Measurements from ENCODE around the gene PTPRN2.

Gene PTPRN2

GRCh38 chr7:158546214-158546613 lies 41.4 kb downstream of the PTPRN2 start:
- H3K36me3 ChIP-seq (ENCODE audit: insufficient read depth, low read length): no peaks in the 10 kb centered on the region

DNA sequence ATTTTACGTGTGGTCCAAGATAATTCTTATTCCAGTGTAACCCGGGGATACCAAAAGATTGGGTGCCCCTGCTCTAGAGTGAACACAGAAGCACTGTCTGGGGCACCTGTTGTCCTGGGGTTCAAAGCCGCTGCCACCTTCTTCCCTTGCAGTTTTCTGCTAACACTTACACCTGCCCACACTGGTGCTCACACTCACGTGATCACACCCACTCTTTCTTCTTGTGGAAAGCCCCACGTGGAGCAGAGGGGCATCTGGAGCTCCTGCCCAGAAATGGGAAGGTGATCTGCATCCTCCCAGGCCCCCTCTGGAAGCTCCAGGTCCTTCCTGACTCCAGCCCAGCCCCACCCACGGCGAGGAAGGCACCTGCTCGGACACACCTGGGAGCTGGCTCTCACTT lies 42.9 kb downstream of the PTPRN2 start:
- Histone ChIP-seq H3K4me3 (ENCODE audit: low read length) (no peak overlapping the region), H3K27me3 (ENCODE audit: control insufficient read depth, insufficient read depth, low read length) (no peaks in the 10 kb centered on the region), H3K4me1 (ENCODE audit: control insufficient read depth, insufficient read depth, low read length) (no peaks in the 10 kb centered on the region), H3K36me3 (ENCODE audit: insufficient read depth, low read length) (no peaks in the 10 kb centered on the region), H3K9me3 (replicated peaks; ENCODE audit: low read length) (peaks cover 4% of the 10 kb centered on the region), H3K4me2 (ENCODE audit: low read length) (no peak overlapping the region), H3K9ac (ENCODE audit: low read depth, low read length) (no peak overlapping the region)

More at GRCh38 chr7:158546214-158546613, 41.4 kb downstream of the PTPRN2 start:
- Histone ChIP-seq H3K9me3 (replicated peaks; ENCODE audit: low read length) (no peaks in the 10 kb centered on the region), H3K4me1 (ENCODE audit: control insufficient read depth, insufficient read depth, low read length) (no peaks in the 10 kb centered on the region), H3K27me3 (ENCODE audit: control insufficient read depth, insufficient read depth, low read length) (no peaks in the 10 kb centered on the region), H3K4me3 (ENCODE audit: low read length) (no peak overlapping the region), H3K4me2 (ENCODE audit: low read length) (no peak overlapping the region), H3K9ac (ENCODE audit: low read depth, low read length) (no peak overlapping the region)

DNA sequence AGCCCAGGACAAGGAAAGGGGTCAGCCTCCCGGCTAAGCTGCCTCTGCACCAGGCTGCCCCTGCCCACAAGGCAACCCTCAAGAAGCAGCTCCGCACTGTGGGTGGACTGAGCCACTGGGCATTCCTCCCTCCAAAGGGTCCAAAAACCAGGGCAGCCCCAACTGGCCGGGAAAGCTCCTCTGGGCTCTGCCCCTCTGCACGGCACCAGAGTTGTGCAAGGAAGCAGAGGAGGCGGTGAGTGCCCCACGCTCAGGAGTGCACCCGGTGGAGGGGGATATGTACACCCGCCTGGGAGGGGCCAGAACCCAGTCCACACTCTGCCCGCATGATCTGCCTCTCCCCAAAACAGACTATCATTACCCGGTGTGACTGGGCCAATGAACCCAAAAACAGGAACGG lies 43.8 kb downstream of the PTPRN2 start:
- no peaks in the 10 kb centered on the region for H3K4me1 ChIP-seq (ENCODE audit: control insufficient read depth, insufficient read depth, low read length)
- no peak overlapping the region for H3K9ac ChIP-seq (ENCODE audit: low read depth, low read length)
- no peak overlapping the region for H3K4me3 ChIP-seq (ENCODE audit: low read length)
- H3K36me3 ChIP-seq (ENCODE audit: insufficient read depth, low read length): no peaks in the 10 kb centered on the region
- no peaks in the 10 kb centered on the region for H3K27me3 ChIP-seq (ENCODE audit: control insufficient read depth, insufficient read depth, low read length)
- peaks cover 5% of the 10 kb centered on the region for H3K9me3 ChIP-seq (replicated peaks; ENCODE audit: low read length)
- H3K4me2 ChIP-seq (ENCODE audit: low read length): no peak overlapping the region

DNA sequence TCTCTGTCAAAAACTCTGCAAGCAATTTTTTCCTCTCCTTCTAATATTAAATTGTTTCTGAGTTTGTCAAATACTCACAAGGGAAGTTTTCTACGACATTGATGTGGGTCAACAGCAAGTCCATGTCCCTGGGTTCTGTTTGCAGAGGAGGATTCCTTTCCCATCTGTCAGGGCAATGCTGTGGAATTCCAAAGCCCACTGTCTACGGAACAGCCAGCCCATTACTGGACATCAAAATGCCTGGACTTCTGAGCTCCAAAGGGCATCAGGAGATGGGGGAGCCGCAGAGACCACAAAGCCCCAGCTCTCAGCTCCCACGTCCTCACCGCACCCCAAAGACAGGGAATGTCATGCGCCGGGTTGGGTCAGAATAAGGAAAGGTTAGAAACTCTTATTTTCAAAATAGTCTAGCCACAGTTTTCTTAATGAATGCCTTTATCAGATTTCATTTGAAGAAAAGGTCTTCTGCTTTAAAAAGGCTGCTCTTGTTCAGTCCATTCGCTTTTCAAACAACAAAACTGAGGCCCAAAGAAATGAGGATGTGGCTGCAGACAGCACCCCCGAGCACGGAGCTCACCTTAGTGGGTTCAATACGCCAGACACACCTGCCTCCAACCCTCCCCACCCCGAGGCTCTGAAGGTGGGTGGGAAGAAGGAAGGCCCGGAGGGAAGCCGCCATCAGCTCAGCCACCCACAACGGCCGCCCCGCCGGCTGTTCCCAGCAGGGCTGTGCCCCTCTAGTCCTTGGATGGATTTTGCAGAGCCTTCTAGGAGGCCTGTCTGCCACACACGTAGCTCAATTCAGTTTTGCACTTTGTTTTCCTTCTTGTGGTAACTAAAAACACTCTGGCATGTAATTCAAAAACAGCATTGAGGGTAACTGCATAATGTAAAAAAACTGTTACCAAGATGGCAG lies 44.7 kb downstream of the PTPRN2 start:
- Histone ChIP-seq H3K4me2 (ENCODE audit: low read length) (no peak overlapping the region), H3K36me3 (ENCODE audit: insufficient read depth, low read length) (no peaks in the 10 kb centered on the region), H3K4me3 (ENCODE audit: low read length) (no peak overlapping the region), H3K4me1 (ENCODE audit: control insufficient read depth, insufficient read depth, low read length) (no peaks in the 10 kb centered on the region), H3K27me3 (ENCODE audit: control insufficient read depth, insufficient read depth, low read length) (no peaks in the 10 kb centered on the region), H3K9ac (ENCODE audit: low read depth, low read length) (no peak overlapping the region), H3K9me3 (replicated peaks; ENCODE audit: low read length) (peaks cover 9% of the 10 kb centered on the region)

- Histone ChIP-seq H3K9ac (ENCODE audit: low read depth, low read length) (no peak overlapping the region), H3K36me3 (ENCODE audit: insufficient read depth, low read length) (no peaks in the 10 kb centered on the region), H3K4me1 (ENCODE audit: control insufficient read depth, insufficient read depth, low read length) (no peaks in the 10 kb centered on the region), H3K9me3 (replicated peaks; ENCODE audit: low read length) (peaks cover 9% of the 10 kb centered on the region), H3K27me3 (ENCODE audit: control insufficient read depth, insufficient read depth, low read length) (no peaks in the 10 kb centered on the region), H3K4me3 (ENCODE audit: low read length) (no peak overlapping the region), H3K4me2 (ENCODE audit: low read length) (no peak overlapping the region)
Observed at GRCh38 chr7:158541346-158542010, 46.1 kb downstream of the PTPRN2 start.

- Histone ChIP-seq H3K4me2 (ENCODE audit: low read length) (no peak overlapping the region), H3K4me3 (ENCODE audit: low read length) (no peak overlapping the region), H3K27me3 (ENCODE audit: control insufficient read depth, insufficient read depth, low read length) (no peaks in the 10 kb centered on the region), H3K36me3 (ENCODE audit: insufficient read depth, low read length) (no peaks in the 10 kb centered on the region), H3K9ac (ENCODE audit: low read depth, low read length) (no peak overlapping the region), H3K4me1 (ENCODE audit: control insufficient read depth, insufficient read depth, low read length) (no peaks in the 10 kb centered on the region), H3K9me3 (replicated peaks; ENCODE audit: low read length) (peaks cover 9% of the 10 kb centered on the region)
Observed at GRCh38 chr7:158539711-158540146, 47.9 kb downstream of the PTPRN2 start.

DNA sequence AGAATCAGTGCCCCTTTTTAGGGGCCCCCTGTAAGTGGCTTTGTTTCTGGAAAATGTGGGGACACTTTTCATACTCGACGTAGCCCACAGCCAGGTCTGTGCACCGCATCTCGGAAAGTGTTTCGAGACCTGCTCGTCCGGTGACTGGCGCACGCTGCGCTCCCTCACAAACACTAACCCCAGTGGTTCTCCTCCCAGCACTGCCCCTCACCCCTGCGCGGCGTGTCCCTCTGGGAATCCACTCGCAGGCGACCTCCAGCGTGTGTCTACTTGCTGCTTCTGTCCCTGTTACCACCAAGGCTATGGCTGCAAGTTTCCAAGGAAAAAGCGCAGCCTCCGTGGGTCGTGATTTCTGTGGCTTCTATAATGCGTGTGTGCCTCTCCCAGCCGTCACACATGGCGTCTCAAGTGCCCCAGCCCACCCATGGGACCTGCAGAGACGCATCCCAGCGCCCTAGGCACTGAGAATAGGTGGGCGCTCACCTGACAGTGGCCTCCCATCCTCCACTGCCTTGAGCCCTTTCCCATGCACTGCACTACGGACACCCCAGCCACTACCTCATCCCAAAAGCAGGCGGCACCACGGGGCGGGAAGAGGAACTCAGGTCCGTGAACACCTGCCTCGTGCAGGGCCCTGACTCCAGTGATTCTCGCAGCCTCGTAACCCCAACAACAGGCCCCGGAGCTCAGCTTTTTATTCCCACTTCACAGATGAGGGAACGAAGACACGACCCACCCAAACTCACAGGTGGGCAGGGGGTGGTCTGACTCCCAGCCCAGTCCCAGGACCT lies 49.3 kb downstream of the PTPRN2 start:
- no peaks in the 10 kb centered on the region for H3K36me3 ChIP-seq (ENCODE audit: insufficient read depth, low read length)
- H3K27me3 ChIP-seq (ENCODE audit: control insufficient read depth, insufficient read depth, low read length): no peaks in the 10 kb centered on the region
- H3K4me2 ChIP-seq (ENCODE audit: low read length): no peak overlapping the region
- H3K4me3 ChIP-seq (ENCODE audit: low read length): no peak overlapping the region
- H3K9ac ChIP-seq (ENCODE audit: low read depth, low read length): no peak overlapping the region
- peaks cover 9% of the 10 kb centered on the region for H3K9me3 ChIP-seq (replicated peaks; ENCODE audit: low read length)
- H3K4me1 ChIP-seq (ENCODE audit: control insufficient read depth, insufficient read depth, low read length): no peaks in the 10 kb centered on the region

DNA sequence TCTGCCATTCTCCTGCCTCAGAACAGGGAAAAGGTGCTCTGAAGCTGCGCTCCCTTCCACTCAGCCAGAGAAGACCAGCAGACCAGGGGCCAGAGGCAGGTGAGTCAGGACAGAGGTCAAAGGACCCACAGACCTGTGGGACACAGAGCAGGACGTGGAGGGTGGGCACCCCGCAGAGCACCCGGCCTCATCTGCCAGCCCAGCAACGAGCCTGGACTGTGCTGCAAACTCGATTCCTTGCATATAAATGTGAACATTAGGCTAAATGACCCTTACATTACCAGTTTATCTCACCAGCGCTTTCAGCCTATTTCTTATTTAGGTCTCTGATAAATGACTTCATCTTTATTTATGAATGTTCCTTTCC lies 50.1 kb downstream of the PTPRN2 start:
- H3K4me1 ChIP-seq (ENCODE audit: control insufficient read depth, insufficient read depth, low read length): no peaks in the 10 kb centered on the region
- H3K4me2 ChIP-seq (ENCODE audit: low read length): no peak overlapping the region
- H3K9me3 ChIP-seq (replicated peaks; ENCODE audit: low read length): peaks cover 9% of the 10 kb centered on the region
- H3K36me3 ChIP-seq (ENCODE audit: insufficient read depth, low read length): no peaks in the 10 kb centered on the region
- H3K4me3 ChIP-seq (ENCODE audit: low read length): no peak overlapping the region
- H3K9ac ChIP-seq (ENCODE audit: low read depth, low read length): no peak overlapping the region
- no peaks in the 10 kb centered on the region for H3K27me3 ChIP-seq (ENCODE audit: control insufficient read depth, insufficient read depth, low read length)

DNA sequence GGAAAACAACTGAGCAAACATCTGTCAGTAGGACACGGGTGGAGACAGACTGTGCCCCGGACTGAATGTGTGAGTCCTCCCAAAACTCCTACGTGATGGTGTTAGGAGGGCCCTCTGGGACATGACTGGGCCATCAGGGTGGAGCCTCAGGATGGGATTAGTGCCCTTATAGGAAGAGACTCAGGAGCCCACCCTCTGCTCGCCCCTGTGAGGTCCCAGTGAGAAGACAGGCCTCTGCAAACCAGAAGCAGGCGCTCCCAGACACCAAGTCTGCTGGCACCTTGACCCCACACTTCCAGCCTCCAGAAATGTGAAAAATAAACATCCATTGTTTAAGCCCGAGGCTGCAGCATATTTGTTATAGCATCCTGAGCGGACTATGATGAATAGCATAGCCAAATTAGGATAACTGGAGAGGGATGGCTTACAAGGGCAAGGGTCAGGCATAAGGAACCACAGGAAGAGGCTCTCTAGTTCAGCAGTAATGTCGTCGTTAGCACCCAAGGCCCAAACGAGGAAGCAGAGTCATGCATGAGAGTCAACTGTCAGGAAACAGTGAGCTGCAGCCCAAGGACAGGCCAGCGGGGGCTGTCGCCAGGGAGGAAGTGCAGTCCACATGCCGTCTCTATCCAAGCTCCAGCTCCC lies 50.6 kb downstream of the PTPRN2 start:
- H3K27me3 ChIP-seq (ENCODE audit: control insufficient read depth, insufficient read depth, low read length): no peaks in the 10 kb centered on the region
- H3K4me3 ChIP-seq (ENCODE audit: low read length): no peak overlapping the region
- H3K4me2 ChIP-seq (ENCODE audit: low read length): no peak overlapping the region
- peaks cover 9% of the 10 kb centered on the region for H3K9me3 ChIP-seq (replicated peaks; ENCODE audit: low read length)
- H3K4me1 ChIP-seq (ENCODE audit: control insufficient read depth, insufficient read depth, low read length): no peaks in the 10 kb centered on the region
- H3K9ac ChIP-seq (ENCODE audit: low read depth, low read length): no peak overlapping the region
- no peaks in the 10 kb centered on the region for H3K36me3 ChIP-seq (ENCODE audit: insufficient read depth, low read length)

GRCh38 chr7:158535079-158535478 lies 52.5 kb downstream of the PTPRN2 start:
- no peaks in the 10 kb centered on the region for H3K4me1 ChIP-seq (ENCODE audit: control insufficient read depth, insufficient read depth, low read length)

DNA sequence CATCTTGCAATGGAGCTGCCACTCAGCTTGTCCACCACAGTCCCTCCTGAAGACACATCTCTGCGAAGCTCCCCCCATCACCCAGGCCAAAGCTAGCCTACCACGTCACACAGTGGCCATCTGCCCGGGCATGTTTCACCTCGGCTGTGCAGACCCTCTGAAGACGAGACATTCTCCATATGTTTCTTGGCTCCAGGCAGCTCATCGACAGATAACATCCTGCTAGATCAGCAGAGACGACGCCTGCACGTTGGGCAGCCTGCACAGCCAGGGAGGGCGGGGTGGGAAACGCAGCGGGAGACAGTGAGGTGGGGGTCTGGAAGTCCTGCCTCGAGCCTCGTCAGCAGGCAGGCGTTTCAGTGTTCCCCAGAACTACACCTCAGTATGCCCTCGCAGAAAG lies 53.0 kb downstream of the PTPRN2 start:
- peaks cover 11% of the 10 kb centered on the region for H3K9me3 ChIP-seq (replicated peaks; ENCODE audit: low read length)

More at GRCh38 chr7:158535079-158535478, 52.5 kb downstream of the PTPRN2 start:
- Histone ChIP-seq H3K4me2 (ENCODE audit: low read length) (no peak overlapping the region), H3K27me3 (ENCODE audit: control insufficient read depth, insufficient read depth, low read length) (no peaks in the 10 kb centered on the region), H3K9ac (ENCODE audit: low read depth, low read length) (no peak overlapping the region), H3K36me3 (ENCODE audit: insufficient read depth, low read length) (no peaks in the 10 kb centered on the region), H3K9me3 (replicated peaks; ENCODE audit: low read length) (peaks cover 15% of the 10 kb centered on the region), H3K4me3 (ENCODE audit: low read length) (no peak overlapping the region)

More for the DNA sequence above, 53.0 kb downstream of the PTPRN2 start:
- Histone ChIP-seq H3K9ac (ENCODE audit: low read depth, low read length) (no peak overlapping the region), H3K4me1 (ENCODE audit: control insufficient read depth, insufficient read depth, low read length) (no peaks in the 10 kb centered on the region), H3K27me3 (ENCODE audit: control insufficient read depth, insufficient read depth, low read length) (no peaks in the 10 kb centered on the region), H3K4me2 (ENCODE audit: low read length) (no peak overlapping the region), H3K4me3 (ENCODE audit: low read length) (no peak overlapping the region), H3K36me3 (ENCODE audit: insufficient read depth, low read length) (no peaks in the 10 kb centered on the region)
